B cell (primary cell): ENCODE data around the gene AFG1L. TPM values are rescaled to one million over a fixed set of nuclear protein-coding genes. Genes with fewer than 3 reads are reported as not detected.

Source experiments
- ATAC-seq: fragments of 200-7000 bp; cut with Tn5 transposase; one replicate; pipeline ENCODE4 v1.10.0; 2021; ENCODE audit warnings: low read depth, mild to moderate bottlenecking, moderate number of reproducible peaks, moderate library complexity
- CTCF ChIA-PET: fragments of 350-600 bp; sonication (Branson Sonifier 250); formaldehyde crosslinking; loops from one replicate; lab custom pipeline; 2021; ENCODE audit warnings: antibody characterized with exemption, inconsistent platforms; lab: Charles Lee
- POLR2A ChIA-PET: fragments of 350-600 bp; sonication (Branson Sonifier 250); formaldehyde crosslinking; loops from one replicate; lab custom pipeline; 2021; ENCODE audit warnings: antibody characterized with exemption; lab: Charles Lee
- DNase-seq: peaks from one replicate; pipeline ENCODE4 v3.0.0; 2013
- H2AFZ ChIP-seq: 2 replicates; pipeline ENCODE4 v1.6.1; 2012; ENCODE audit warnings: mild to moderate bottlenecking, low read depth, low read length; ENCODE audit not compliant: insufficient read depth, poor library complexity, severe bottlenecking
- H3K27ac ChIP-seq, 2 donors: 1 replicate in 1 of 2; 2 replicates in 1 of 2; pipeline ENCODE4 v1.5.1; 2012 to 2013; ENCODE audit warnings: low read length in 2 of 2, mild to moderate bottlenecking in 2 of 2, moderate library complexity in 1 of 2
- H3K27me3 ChIP-seq, 4 experiments: fragments of 200-600 bp in 1 of 4; sonication (generic) in 1 of 4; replicated peaks in 1 of 4; 1 replicate in 2 of 4; 2 replicates in 2 of 4; pipeline versions ENCODE4 v1.6.1 to v1.7.0; 2013 to 2016; ENCODE audit warnings: low read length in 3 of 4, mild to moderate bottlenecking in 2 of 4, mixed read lengths in 1 of 4, moderate library complexity in 1 of 4; ENCODE audit not compliant: insufficient read depth in 4 of 4, control insufficient read depth in 3 of 4; ENCODE audit errors: control extremely low read depth in 1 of 4
- H3K36me3 ChIP-seq, 2 experiments: replicated peaks in 1 of 2; 1 replicate in 1 of 2; 2 replicates in 1 of 2; pipeline versions ENCODE4 v1.6.1 to v1.7.1; 2013; ENCODE audit warnings: low read length in 1 of 2; ENCODE audit not compliant: insufficient read depth in 2 of 2, control insufficient read depth in 1 of 2; ENCODE audit errors: control extremely low read depth in 1 of 2, extremely low read depth in 1 of 2
- H3K4me1 ChIP-seq, 2 donors: fragments of 200-600 bp in 1 of 2; sonication (generic) in 1 of 2; 1 replicate in 1 of 2; 2 replicates in 1 of 2; pipeline versions ENCODE4 v1.5.1 to v1.6.1; 2013 to 2017; ENCODE audit warnings: low read length in 2 of 2; ENCODE audit not compliant: control insufficient read depth in 2 of 2, insufficient read depth in 2 of 2
- H3K4me2 ChIP-seq: replicated peaks from 2 replicates; pipeline ENCODE3; 2012; ENCODE audit warnings: mild to moderate bottlenecking, low read depth, low read length; ENCODE audit not compliant: poor library complexity, severe bottlenecking
- H3K4me3 ChIP-seq, 5 experiments: fragments of 200-600 bp in 1 of 5; sonication (generic) in 1 of 5; 1 replicate in 3 of 5; 2 replicates in 2 of 5; pipeline versions ENCODE4 v1.5.1 to v1.7.0; 2011 to 2016; ENCODE audit warnings: low read length in 4 of 5, mild to moderate bottlenecking in 4 of 5, low read depth in 2 of 5, control low read depth in 1 of 5, moderate library complexity in 1 of 5; ENCODE audit not compliant: insufficient read depth in 1 of 5; ENCODE audit errors: control extremely low read depth in 1 of 5, extremely low read depth in 1 of 5
- H3K79me2 ChIP-seq: fragments of 200-600 bp; sonication (generic); one replicate; pipeline ENCODE4 v1.6.0; 2016; ENCODE audit warnings: low read length; ENCODE audit not compliant: control insufficient read depth, insufficient read depth
- H3K9ac ChIP-seq: fragments of 200-600 bp; sonication (generic); 2 replicates; pipeline ENCODE4 v1.6.1; 2017; ENCODE audit warnings: mild to moderate bottlenecking, low read length, moderate library complexity
- H3K9me3 ChIP-seq, 3 donors: one replicate each; pipeline versions ENCODE4 v1.6.1 to v1.7.1; 2013; ENCODE audit warnings: low read length in 2 of 3; ENCODE audit not compliant: control insufficient read depth in 2 of 3, insufficient read depth in 1 of 3; ENCODE audit errors: control extremely low read depth in 1 of 3
- H4K20me1 ChIP-seq: 2 replicates; pipeline ENCODE4 v1.6.0; 2012; ENCODE audit warnings: mild to moderate bottlenecking, low read length; ENCODE audit not compliant: insufficient read depth, control insufficient read depth, poor library complexity, severe bottlenecking
- H3K27ac Mint-ChIP-seq: one replicate; pipeline ENCODE4 v1.8.0; 2021; ENCODE audit warnings: mixed read lengths
- H3K27me3 Mint-ChIP-seq: one replicate; pipeline ENCODE4 v1.8.0; 2021; ENCODE audit warnings: mixed read lengths
- H3K4me1 Mint-ChIP-seq: one replicate; pipeline ENCODE4 v1.8.0; 2021; ENCODE audit warnings: mixed read lengths
- H3K4me3 Mint-ChIP-seq: one replicate; pipeline ENCODE4 v1.8.0; 2021; ENCODE audit warnings: mixed read lengths
- H3K9me3 Mint-ChIP-seq: one replicate; pipeline ENCODE4 v1.8.0; 2022; ENCODE audit warnings: mixed read lengths; ENCODE audit not compliant: insufficient read depth
- EZH2 ChIP-seq: IDR thresholded peaks from 2 replicates; pipeline ENCODE4 v1.6.1; 2012; ENCODE audit warnings: borderline replicate concordance, low read depth, mild to moderate bottlenecking, moderate library complexity, low read length; ENCODE audit not compliant: insufficient read depth, poor library complexity, severe bottlenecking
- WGBS: methylation state at CpG from one replicate; pipeline ENCODE4 v1.1.5; 2013; ENCODE audit warnings: missing lambda C conversion rate; ENCODE audit not compliant: insufficient coverage; 5-methylcytosine and 5-hydroxymethylcytosine counted together
- intact Hi-C: fragments of 100-400 bp; cut with micrococcal nuclease; formaldehyde crosslinking; loops from one replicate; pipeline ENCODE4 v1.10.0; 2022
- polyA plus RNA-seq: library from polyadenylated mRNA; depleted of rRNA; stranded (reverse); fragments of >200 nt; gene quantifications from 2 replicates; pipeline ENCODE4 v1.2.3, GENCODE V29; 2012
- total RNA-seq, 2 donors: library from RNA; stranded (reverse); fragments of 120-200 nt in 1 of 2; gene quantifications; 1 replicate in 1 of 2; 2 replicates in 1 of 2; pipeline versions ENCODE4 v1.2.3 to v1.2.4, GENCODE V29; 2013 to 2022
- TF ChIP-seq, protein P1 (sequence below): fragments of 200-600 bp; IDR thresholded peaks from one replicate; pipeline ENCODE4 v1.8.0; 2022; ENCODE audit warnings: antibody characterized with exemption, mild to moderate bottlenecking

Gene AFG1L
- total and polyA plus RNA-seq, 2 donors (not counting 1 experiment from before 2014, with no cell fraction given), result 1.8 to 14.2 TPM

- no peak overlapping the region for H3K4me3 ChIP-seq
- no peak overlapping the region for H3K9ac ChIP-seq
- peaks cover 79% of the 10 kb centered on the region for H4K20me1 ChIP-seq
- no peak overlapping the region for H2AFZ ChIP-seq
- no peak for TF ChIP-seq EZH2
- TF ChIP-seq, protein P1, sequence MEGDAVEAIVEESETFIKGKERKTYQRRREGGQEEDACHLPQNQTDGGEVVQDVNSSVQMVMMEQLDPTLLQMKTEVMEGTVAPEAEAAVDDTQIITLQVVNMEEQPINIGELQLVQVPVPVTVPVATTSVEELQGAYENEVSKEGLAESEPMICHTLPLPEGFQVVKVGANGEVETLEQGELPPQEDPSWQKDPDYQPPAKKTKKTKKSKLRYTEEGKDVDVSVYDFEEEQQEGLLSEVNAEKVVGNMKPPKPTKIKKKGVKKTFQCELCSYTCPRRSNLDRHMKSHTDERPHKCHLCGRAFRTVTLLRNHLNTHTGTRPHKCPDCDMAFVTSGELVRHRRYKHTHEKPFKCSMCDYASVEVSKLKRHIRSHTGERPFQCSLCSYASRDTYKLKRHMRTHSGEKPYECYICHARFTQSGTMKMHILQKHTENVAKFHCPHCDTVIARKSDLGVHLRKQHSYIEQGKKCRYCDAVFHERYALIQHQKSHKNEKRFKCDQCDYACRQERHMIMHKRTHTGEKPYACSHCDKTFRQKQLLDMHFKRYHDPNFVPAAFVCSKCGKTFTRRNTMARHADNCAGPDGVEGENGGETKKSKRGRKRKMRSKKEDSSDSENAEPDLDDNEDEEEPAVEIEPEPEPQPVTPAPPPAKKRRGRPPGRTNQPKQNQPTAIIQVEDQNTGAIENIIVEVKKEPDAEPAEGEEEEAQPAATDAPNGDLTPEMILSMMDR, result no peak
- WGBS, result 100% methylated on average over 1 of the region's 5 CpGs
- H3K4me1 Mint-ChIP-seq, result peaks cover 50% of the 10 kb centered on the region
- ChIA-PET CTCF (interaction anchor here (0.7 to 4.3 kb wide), 5 partner anchors 12 to 1797 kb away, joined by 3 to 21 read pairs (median 3); no protein-coding TSS in a partner anchor), POLR2A (interaction anchor here (0.6 to 0.7 kb wide), 5 partner anchors 9 to 530 kb away, joined by 3 to 5 read pairs (median 4); no protein-coding TSS in a partner anchor)
- no peaks in the 10 kb centered on the region for H3K9me3 Mint-ChIP-seq
- H3K27ac Mint-ChIP-seq, result no peak overlapping the region
- H3K9me3 ChIP-seq, result no peaks in the 10 kb centered on the region
- peaks cover 32 to 38% of the 10 kb centered on the region in 2 donors for H3K4me1 ChIP-seq
- H3K27me3 ChIP-seq, result no peaks in the 10 kb centered on the region
- intact Hi-C loops, result loop anchor here (5.0 kb wide), 1 partner anchor 84 kb away; no protein-coding TSS in a partner anchor
- H3K27me3 Mint-ChIP-seq, result no peaks in the 10 kb centered on the region
- no peak overlapping the region for H3K27ac ChIP-seq
- no peak overlapping the region for H3K4me3 Mint-ChIP-seq
- no peak overlapping the region for H3K4me2 ChIP-seq
- DNase-seq (no peak), ATAC-seq (no peak)
- peaks cover 6 to 21% of the 10 kb centered on the region in 2 experiments for H3K36me3 ChIP-seq
- peaks cover 65% of the 10 kb centered on the region for H3K79me2 ChIP-seq
Observed at GRCh38 chr6:108568101-108568500, 273.2 kb downstream of the AFG1L start.

- Histone ChIP-seq H3K9ac (no peak overlapping the region), H2AFZ (no peak overlapping the region), H3K4me3 (no peak overlapping the region), H3K4me2 (no peak overlapping the region), H3K27me3 (no peaks in the 10 kb centered on the region), H3K36me3 (peaks cover 6 to 21% of the 10 kb centered on the region in 2 experiments), H3K79me2 (peaks cover 70% of the 10 kb centered on the region), H3K9me3 (no peaks in the 10 kb centered on the region), H3K27ac (no peak overlapping the region), H3K4me1 (peaks cover 32 to 38% of the 10 kb centered on the region in 2 donors), H4K20me1 (peaks cover 78% of the 10 kb centered on the region)
- no peak overlapping the region for H3K4me3 Mint-ChIP-seq
- no peak for ATAC-seq
- no peak overlapping the region for H3K27ac Mint-ChIP-seq
- POLR2A ChIA-PET, result interaction anchor here (0.6 to 0.7 kb wide), 2 partner anchors 9 to 24 kb away, joined by 3 to 4 read pairs; no protein-coding TSS in a partner anchor
- no peaks in the 10 kb centered on the region for H3K27me3 Mint-ChIP-seq
- peaks cover 46% of the 10 kb centered on the region for H3K4me1 Mint-ChIP-seq
- CTCF ChIA-PET, result interaction anchor here (0.7 to 4.3 kb wide), 4 partner anchors 12 to 1796 kb away, joined by 3 to 21 read pairs (median 4); no protein-coding TSS in a partner anchor
- no peaks in the 10 kb centered on the region for H3K9me3 Mint-ChIP-seq
- intact Hi-C loops, result loop anchor here (5.0 kb wide), 1 partner anchor 84 kb away; no protein-coding TSS in a partner anchor
- TF ChIP-seq, protein P1, result no peak
- no peak for TF ChIP-seq EZH2
- DNase-seq, result no peak
- no CpG with 5 or more reads among the region's 3 CpGs for WGBS
Observed at GRCh38 chr6:108568551-108569305, 273.9 kb downstream of the AFG1L start.
